SU-DHL-6 (cell line): ENCODE data around the gene NFKBIA.
"Not testable (repeated sequence)": the region's sequence is repeated elsewhere in the genome, so short reads cannot be mapped to it uniquely, and the experiment has no call there.

Experiments
- H2AFZ ChIP-seq: fragments of 200-600 bp; sonication (generic); 2 replicates; pipeline ENCODE4 v1.6.1; 2014; ENCODE audit warnings: low read depth, mild to moderate bottlenecking, moderate library complexity, mixed read lengths, antibody characterized with exemption, low read length; ENCODE audit not compliant: severe bottlenecking
- H3F3A ChIP-seq: fragments of 200-600 bp; shearing (Covaris generic); 2 replicates; pipeline ENCODE4 v1.6.0; 2016; ENCODE audit warnings: antibody characterized with exemption, mild to moderate bottlenecking; ENCODE audit not compliant: insufficient read depth
- H3K27ac ChIP-seq: fragments of 200-600 bp; sonication (generic); 2 replicates; pipeline ENCODE4 v1.5.1; 2016; ENCODE audit warnings: low read depth, mild to moderate bottlenecking, low read length, moderate library complexity, mixed read lengths
- H3K27me3 ChIP-seq: fragments of 200-600 bp; sonication (generic), shearing (Covaris generic); 2 replicates; pipeline ENCODE4 v1.6.0; 2014; ENCODE audit warnings: mild to moderate bottlenecking, low read length
- H3K36me3 ChIP-seq: fragments of 200-600 bp; sonication (generic); 2 replicates; pipeline ENCODE4 v1.6.1; 2014; ENCODE audit warnings: mild to moderate bottlenecking, low read length, mixed read lengths
- H3K4me2 ChIP-seq: fragments of 300-600, 200-600 bp; shearing (Covaris generic), sonication (generic); 2 replicates; pipeline ENCODE4 v1.6.0; 2014; ENCODE audit warnings: low read length, low read depth, mild to moderate bottlenecking; ENCODE audit not compliant: poor library complexity, severe bottlenecking
- H3K4me3 ChIP-seq: fragments of 200-600 bp; sonication (generic); 2 replicates; pipeline ENCODE4 v1.5.1; 2014; ENCODE audit warnings: antibody characterized with exemption, low read length, mild to moderate bottlenecking, mixed read lengths; ENCODE audit not compliant: insufficient read depth, poor library complexity, severe bottlenecking
- H3K79me2 ChIP-seq: fragments of 200-600 bp; sonication (generic); 2 replicates; pipeline ENCODE4 v1.6.1; 2014; ENCODE audit warnings: mild to moderate bottlenecking, low read length, moderate library complexity; ENCODE audit not compliant: insufficient read depth
- H3K9ac ChIP-seq: fragments of 200-600 bp; sonication (generic); 2 replicates; pipeline ENCODE4 v1.7.0; 2014; ENCODE audit warnings: mild to moderate bottlenecking, low read length
- H3K9me2 ChIP-seq: fragments of 200-600 bp; sonication (generic); replicated peaks from 2 replicates; pipeline ENCODE4 v1.6.1; 2014; ENCODE audit warnings: low read length; ENCODE audit not compliant: insufficient read depth
- H3K9me3 ChIP-seq: fragments of 200-600 bp; sonication (generic); 2 replicates; pipeline ENCODE4 v1.6.1; 2014; ENCODE audit warnings: low read length, mixed read lengths; ENCODE audit not compliant: insufficient read depth
- H4K20me1 ChIP-seq: fragments of 200-600 bp; sonication (generic); 2 replicates; pipeline ENCODE4 v1.6.1; 2014; ENCODE audit warnings: low read depth, mild to moderate bottlenecking, antibody characterized with exemption, low read length, moderate library complexity, mixed read lengths
- CTCF ChIP-seq: fragments of 200-600 bp; sonication (generic); IDR thresholded peaks from one replicate; pipeline ENCODE4 v1.5.1; 2017; ENCODE audit warnings: antibody characterized with exemption, mild to moderate bottlenecking, low read length, moderate library complexity; ENCODE audit not compliant: insufficient read depth, poor library complexity, severe bottlenecking
- EZH2phosphoT487 ChIP-seq: fragments of 200-600 bp; sonication (generic), shearing (Covaris generic); conservative IDR thresholded peaks from 2 replicates; pipeline ENCODE4 v1.6.1; 2018; ENCODE audit warnings: mild to moderate bottlenecking, antibody characterized with exemption, low read length, moderate library complexity, mixed read lengths

The NFKBIA gene

GRCh38 chr14:35355981-35356841 lies 48.3 kb downstream of the NFKBIA start:
- no peak for TF ChIP-seq EZH2phosphoT487
- no peak for TF ChIP-seq CTCF
- Histone ChIP-seq H3K4me2 (no peak overlapping the region), H4K20me1 (no peaks in the 10 kb centered on the region), H3K27ac (no peak overlapping the region), H2AFZ (no peak overlapping the region), H3K9me3 (no peaks in the 10 kb centered on the region), H3K9ac (no peak overlapping the region), H3K9me2 (no peaks in the 10 kb centered on the region), H3F3A (no peaks in the 10 kb centered on the region), H3K27me3 (no peaks in the 10 kb centered on the region), H3K36me3 (no peaks in the 10 kb centered on the region), H3K4me3 (no peak overlapping the region), H3K79me2 (no peaks in the 10 kb centered on the region)

GRCh38 chr14:35355235-35355634 lies 49.3 kb downstream of the NFKBIA start:
- H3F3A ChIP-seq, H3K9me2 ChIP-seq, H3K4me3 ChIP-seq, H3K9me3 ChIP-seq, H3K4me2 ChIP-seq, H3K36me3 ChIP-seq, H3K27ac ChIP-seq, H4K20me1 ChIP-seq, H2AFZ ChIP-seq, H3K27me3 ChIP-seq, H3K9ac ChIP-seq, H3K79me2 ChIP-seq: not testable (repeated sequence)

- H3K27me3 ChIP-seq = no peaks in the 10 kb centered on the region
- no peak overlapping the region for H3K4me2 ChIP-seq
- no peaks in the 10 kb centered on the region for H4K20me1 ChIP-seq
- H3K79me2 ChIP-seq = no peaks in the 10 kb centered on the region
- no peak overlapping the region for H3K4me3 ChIP-seq
- no peak overlapping the region for H2AFZ ChIP-seq
- no peaks in the 10 kb centered on the region for H3K9me2 ChIP-seq
- H3K36me3 ChIP-seq = no peaks in the 10 kb centered on the region
- TF ChIP-seq CTCF = no peak
- no peak overlapping the region for H3K9ac ChIP-seq
- no peaks in the 10 kb centered on the region for H3F3A ChIP-seq
- no peak overlapping the region for H3K27ac ChIP-seq
- no peaks in the 10 kb centered on the region for H3K9me3 ChIP-seq
Observed at GRCh38 chr14:35353409-35354172, 51.0 kb downstream of the NFKBIA start.
